Activated CD4-positive, alpha-beta T cell treated with anti-CD3 and anti-CD28 coated beads for 1 hour (primary cell): Measurements from ENCODE around the gene PGM5.

Experiments used
- DNase-seq: peaks from one replicate; pipeline ENCODE4 v3.0.0-alpha.2; 2020

Gene PGM5

DNA sequence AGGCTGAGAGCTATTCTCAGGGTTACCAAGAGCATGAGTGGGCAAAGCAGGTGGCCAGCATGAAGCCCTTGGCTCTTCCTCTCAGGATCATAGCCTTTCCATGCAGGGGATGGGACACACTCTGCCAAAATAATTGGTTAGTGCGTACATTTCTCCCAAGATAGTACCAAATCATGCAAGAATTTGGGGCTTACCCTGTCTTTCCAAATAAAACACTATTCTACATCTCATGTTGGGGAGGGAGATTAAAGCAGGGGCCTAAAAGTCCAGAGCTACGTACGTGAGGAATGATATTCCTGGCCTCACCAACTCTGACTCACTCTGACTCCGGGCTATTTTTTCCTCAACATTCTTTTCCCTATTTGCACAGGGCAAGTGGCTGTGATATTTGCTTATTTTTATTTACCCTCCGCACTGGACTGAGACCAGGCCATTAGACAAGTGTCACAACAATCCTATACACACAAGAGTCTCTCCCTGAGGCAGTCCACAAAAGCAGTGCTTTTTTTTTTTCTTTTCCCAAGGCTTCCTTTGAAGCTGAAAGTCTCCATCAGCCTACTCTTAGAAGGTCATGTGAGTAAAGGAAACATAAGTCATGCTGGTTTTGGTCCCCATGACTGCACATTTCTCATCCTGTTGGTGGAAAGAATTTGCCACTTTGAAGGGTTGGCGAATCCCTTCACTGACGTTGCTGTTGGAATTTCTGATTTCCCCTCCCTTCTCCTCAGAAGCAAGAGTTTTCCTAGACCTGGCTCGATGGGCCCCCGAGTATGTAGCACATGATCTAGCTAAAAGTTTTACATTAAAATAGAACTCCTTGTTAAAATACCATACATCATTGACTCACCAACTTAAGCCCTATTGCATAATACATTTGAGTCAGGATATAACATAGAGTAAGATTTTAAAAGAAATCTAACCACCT is 144.3 kb downstream of the PGM5 start:
- no peak for DNase-seq

DNA sequence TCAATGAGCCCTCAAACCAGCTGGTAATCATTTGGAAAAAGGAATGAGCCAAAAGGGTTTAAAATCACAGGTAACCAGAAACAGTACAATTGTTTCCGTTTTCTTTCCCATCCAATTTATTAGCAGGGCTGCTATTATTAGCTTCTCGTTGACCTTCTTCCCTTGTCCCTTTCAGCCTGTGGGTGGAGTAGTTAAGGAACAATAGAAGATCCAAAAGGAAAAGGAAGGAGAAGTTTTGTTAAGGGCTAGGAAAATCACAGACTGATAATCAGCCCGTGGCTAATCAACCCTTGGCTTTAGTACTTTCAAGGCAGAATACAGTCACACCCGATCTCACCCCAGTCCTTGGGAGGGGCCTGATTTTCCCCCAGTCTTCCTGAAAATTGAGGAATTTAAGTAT is 145.9 kb downstream of the PGM5 start:
- DNase-seq, result no peak

DNA sequence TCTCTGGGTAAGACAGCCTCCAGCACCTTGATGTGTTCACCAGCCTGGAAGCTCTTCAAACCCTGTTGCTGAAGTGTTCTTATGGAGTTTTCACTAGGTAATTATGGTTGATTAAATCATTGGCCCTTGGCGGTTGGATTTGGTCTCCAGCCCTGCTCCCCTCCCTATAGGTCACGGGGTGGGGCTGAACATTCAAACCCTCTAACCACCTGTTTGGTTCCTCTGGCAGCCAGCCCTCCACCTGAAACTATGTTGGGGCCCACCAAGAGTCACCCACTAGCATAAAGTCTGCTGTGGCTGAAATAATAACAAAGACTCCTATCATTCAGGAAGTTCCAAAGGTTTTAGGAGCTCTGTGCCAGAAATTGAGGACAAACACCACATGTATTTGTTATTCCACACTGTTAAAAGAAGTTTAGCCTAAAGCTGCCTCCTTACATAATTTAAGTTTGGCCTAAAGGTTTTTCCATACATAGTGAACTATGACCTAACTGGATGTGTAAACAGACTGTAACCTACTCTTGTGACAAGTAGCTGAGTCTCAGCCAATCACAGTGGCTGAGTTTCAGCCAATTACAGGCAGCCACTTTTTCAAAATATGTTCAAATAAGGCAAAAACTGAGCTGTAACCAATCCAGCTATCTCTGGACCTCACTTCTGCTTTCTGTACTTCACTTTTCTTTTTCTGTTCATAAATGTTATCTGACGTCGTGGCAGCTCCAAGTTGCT is 149.4 kb downstream of the PGM5 start:
- no peak for DNase-seq

DNA sequence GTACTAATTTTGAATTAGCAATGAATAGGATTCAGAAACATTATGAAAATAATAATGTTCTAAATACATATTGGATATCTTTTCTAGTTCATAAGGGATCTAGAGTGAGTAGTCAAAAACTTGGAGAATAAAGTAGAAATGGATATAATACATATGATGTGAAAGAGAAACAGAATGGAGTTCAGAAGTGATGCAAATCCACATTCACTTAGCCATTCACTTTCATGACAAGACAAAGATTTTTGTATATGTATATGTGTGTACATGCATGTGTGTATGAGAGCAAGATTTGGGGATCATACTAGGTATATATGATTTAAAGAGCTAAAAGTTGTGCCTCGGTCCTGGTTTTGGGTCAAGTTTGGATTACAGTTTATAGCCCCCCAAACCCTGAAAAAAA is 150.1 kb downstream of the PGM5 start:
- no peak for DNase-seq

DNA sequence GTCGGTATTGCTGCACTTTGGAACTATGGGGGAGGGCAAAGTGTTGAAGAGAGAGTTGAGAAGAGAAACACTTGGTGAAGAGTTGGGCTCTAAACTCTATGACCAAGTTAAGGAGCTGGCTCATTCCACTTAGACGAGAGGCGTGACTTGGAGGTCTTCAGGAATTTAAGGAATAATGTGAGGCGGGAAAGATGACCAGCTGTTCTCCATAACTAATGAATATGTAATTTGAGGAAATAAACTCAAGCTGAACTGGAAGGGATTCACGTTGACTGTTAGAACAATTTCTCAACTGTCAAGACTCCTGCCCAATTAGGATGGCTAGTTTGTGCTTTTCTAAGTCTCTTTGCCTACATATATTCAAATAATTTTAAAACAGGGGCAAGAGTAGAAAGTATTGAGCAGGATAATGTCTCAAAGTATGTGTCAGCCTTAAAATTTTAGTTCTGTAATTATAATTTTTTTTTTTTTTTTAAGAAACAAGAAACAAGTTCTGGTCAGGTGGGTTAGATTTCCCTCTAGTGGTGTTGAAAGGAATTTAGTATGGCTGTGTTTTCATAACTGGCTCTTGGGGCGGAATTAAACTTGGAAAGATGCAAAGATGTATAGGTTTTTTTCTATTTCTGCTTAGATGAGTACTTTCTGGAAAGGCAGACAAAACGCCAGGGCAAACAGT is 150.9 kb downstream of the PGM5 start:
- DNase-seq, result no peak

GRCh38 chr9:68507806-68508145 is 151.4 kb downstream of the PGM5 start:
- no peak for DNase-seq

DNA sequence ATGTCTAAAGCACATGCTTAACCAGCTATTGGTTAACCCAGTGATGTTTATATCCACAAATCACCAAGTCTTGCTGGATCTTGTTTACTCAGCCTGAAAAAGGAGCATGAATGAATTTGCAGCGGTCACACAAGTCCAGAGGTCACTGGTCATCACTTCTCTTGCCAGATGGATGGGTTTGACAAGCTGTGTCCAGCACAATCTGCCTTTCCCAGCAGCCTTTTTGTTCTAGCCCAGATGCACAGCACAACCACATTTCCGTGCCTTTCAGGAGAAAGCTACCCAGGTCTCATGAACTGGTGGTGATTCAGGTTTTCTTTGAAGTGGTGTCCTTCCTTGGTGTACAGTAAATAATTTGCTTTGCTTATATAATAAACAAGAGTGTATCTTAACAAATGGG is 152.1 kb downstream of the PGM5 start:
- DNase-seq, result no peak

GRCh38 chr9:68509689-68510088 is 153.3 kb downstream of the PGM5 start:
- DNase-seq, result no peak

DNA sequence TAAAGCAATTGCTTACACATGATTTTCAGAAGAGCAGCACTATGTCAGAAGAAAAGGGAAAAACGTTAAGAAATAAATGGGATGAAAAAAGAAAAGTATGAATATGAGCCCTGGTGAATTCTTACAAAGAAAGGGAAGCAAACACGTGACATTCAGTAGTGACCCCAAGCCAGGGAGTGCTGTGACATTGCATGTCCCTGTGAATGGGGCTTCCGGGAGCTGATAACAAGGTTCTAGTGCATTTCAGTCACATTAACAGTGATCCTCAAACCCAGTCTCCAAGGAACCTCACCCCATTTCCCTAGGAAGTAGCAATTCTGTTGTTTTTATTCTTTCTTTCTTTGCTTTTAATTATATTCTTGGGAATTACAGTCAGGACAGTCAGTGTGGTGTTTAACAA is 157.0 kb downstream of the PGM5 start:
- no peak for DNase-seq

- no peak for DNase-seq
Measured at GRCh38 chr9:68513981-68514380, 157.6 kb downstream of the PGM5 start.

DNA sequence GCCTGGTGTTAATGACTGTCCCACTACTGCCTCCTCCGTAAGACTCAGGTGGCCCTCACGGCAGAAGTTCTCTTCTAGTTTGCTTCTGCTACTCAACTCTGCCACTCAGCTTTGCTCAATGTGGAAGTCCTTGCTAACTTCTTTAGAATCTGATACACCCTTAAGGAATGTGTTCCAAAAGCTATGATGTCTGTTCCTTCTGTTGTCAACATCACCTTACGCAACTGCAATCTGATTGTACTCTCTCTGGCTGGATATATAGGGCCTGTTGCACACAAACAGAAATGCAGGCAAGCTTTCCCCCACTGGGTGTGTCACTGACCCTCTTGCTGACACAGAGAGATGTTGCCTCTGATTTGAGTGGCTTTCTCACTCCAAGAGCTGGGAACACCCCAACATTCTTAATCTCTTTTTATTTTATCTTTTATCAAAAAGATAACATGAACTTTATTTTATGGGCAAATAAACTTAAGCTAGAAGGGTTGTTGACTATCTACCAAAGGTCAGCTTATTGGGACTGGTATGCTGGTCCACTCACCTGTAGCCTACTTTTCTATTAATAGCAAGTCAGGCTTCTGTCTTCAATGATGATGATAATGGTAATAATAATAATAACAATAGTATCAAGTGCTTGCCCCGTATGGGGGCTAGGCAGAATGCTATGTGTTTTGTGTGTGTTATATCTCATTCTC is 159.1 kb downstream of the PGM5 start:
- DNase-seq, result no peak

- DNase-seq, result no peak
Measured at GRCh38 chr9:68522131-68522530, 165.7 kb downstream of the PGM5 start.

DNA sequence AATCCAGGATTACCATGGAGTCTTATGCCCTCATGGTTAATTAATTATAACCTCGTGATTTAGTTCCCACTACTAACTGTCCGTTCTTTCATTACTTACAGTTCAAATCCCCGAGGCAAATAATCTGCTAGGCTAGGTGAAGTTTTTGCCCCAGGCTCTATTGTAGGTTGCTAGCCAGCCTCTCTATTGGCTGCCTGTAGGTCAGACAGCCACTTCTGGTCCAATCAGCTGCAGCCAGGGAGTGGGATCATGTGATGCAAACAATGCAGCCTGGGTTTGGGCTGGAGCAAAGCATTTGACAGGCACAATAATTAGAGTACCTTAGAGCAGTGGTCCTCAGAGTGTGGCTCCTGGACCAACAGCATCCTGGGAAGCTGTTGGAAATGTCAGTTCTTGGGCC is 166.5 kb downstream of the PGM5 start:
- DNase-seq, result no peak

GRCh38 chr9:68523367-68523936 is 167.0 kb downstream of the PGM5 start:
- no peak for DNase-seq

GRCh38 chr9:68530618-68531017 is 174.2 kb downstream of the PGM5 start:
- no peak for DNase-seq

DNA sequence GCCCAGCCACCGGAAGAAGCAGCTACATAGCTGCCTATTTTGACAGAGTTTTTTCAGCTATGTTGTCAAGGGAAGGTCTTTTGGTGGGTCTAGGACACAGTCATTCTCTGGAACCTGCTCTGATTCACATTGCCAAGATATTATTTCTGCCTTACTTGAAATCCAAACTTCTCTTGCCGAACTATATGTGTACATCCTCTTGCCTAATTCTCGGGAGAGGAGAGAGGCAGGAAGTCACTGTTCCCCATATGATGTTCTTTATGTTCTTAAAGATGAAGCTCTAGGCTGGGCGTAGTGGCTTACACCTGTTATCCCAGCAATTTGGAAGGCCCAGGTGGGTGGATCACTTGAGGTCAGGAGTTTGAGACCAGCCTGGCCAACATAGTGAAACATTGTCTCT is 175.7 kb downstream of the PGM5 start:
- no peak for DNase-seq

DNA sequence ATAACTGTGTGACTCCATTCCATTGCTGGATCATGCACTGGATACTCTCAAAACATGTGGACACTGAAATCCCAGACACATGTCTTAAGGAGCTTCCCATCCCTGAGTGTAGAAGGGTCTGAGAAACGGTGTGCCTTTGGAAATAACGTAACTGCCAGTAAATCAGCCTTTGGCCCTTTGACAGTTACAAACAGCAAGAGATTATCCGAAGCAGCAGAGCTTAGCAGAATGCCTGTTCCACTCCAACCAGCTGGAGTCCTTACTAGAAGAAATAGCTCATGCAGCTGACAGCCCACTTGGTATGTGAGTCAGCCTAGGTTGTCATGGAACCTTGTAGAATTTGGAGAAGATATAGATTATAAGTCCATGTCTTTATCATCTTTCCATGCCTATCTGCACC is 177.3 kb downstream of the PGM5 start:
- DNase-seq, result no peak

DNA sequence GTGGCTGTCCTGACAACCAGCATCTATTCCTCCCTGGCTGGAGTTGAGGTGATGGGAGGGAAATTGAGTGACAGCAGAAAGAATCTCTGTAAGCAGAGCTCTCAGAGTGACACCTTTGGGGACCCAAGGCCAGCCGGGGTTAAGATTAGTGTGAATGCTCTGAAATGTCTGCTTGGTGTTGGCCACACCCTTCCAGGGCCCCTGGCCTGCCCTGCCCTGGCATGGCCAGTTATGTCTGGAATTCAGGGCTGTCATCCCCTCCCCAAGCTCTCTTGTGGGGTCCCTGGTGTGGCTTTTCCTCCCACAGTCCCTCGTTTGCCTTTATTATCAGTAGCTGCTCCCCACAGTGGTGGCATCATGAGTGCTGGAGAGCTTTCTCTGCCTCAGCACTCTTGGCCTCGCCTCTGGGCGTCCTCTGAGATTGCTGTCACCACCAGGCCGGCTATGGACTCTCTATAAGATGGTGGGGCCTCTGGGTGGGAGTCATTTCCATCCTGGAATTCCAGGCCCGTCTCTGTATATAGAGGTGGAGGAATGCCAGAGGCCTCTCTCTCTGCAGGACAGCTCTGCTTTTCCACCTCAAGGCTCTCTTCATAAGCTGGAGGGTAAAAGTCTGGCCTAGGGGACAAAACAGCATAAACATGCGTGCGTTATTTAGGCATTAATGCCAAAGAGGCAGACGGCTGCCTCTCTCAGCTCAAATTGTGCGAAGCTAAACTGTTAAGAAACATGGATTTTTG is 180.6 kb downstream of the PGM5 start:
- DNase-seq, result no peak

GRCh38 chr9:68537616-68537880 is 181.1 kb downstream of the PGM5 start:
- DNase-seq, result no peak

- DNase-seq, result no peak
Measured at GRCh38 chr9:68538200-68538599, 181.8 kb downstream of the PGM5 start.

DNA sequence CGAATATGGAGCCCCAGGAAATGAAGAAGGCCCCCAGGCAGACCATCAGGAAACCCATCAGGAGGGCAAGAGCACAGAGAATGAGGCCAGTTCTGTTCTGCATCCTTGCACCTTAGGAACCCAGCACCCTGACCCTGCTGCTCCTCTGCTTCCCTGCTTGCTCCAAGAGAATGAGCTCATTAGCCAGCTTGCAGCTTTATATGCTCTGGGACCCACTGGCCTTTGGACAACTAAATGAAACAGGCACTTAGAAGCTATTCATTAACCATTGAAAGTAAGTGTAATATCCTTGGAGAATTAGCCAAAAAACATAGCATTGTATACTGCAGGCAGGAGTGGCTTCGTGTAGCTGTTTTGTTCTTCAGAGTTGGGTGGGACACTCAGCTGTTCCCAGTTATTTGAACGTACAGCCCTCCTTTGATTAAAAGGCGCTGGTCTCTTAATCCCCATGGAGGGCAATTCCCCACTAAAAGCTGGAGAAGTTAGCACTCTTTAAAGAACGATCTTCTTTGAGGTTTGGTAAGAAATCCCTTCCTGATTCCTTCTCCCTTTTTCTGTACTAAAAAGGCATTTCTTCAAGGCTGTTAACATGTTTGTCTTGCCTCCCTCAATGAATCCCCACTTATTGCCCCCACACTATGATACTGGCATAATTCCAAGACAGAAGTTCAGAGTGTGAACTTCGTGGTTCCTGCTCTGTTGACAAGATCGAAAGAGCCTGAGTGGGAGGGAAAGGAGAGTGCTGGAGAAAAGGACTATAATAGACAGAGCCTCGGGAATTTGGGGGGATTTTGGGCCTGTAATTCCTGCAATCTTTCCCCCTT is 184.5 kb downstream of the PGM5 start, which contains the start of gene TMEM252:
TMEM252 (minus strand) TSS at position 172 of the 824 bp plus-strand sequence; CDS start at position 103, 69 bp downstream.
- DNase-seq, result no peak
